HepG2 (cell line): Measurements from ENCODE around the gene ZNF771. TPM values are rescaled to one million over a fixed set of nuclear protein-coding genes. Genes with fewer than 3 reads are reported as not detected.

Experiments
- GPN1 ChIP-seq: sonication (generic); formaldehyde crosslinking; IDR thresholded peaks from 2 replicates; pipeline ENCODE4 v1.5.1; 2020; ENCODE audit warnings: missing genetic modification reagents, borderline replicate concordance
- KDM4B ChIP-seq: sonication (generic); formaldehyde crosslinking; IDR thresholded peaks from 2 replicates; pipeline ENCODE4 v1.4.0; 2020; ENCODE audit warnings: missing genetic modification reagents
- MNT ChIP-seq: fragments of 450-650 bp; IDR thresholded peaks from 2 replicates; pipeline ENCODE4 v1.6.1; 2016
- STAT6 ChIP-seq: sonication (generic); formaldehyde crosslinking; IDR thresholded peaks from 2 replicates; pipeline ENCODE4 v1.4.0; 2020; ENCODE audit warnings: missing genetic modification reagents, mild to moderate bottlenecking, borderline replicate concordance
- ZBED4 ChIP-seq: sonication (generic); formaldehyde crosslinking; IDR thresholded peaks from 2 replicates; pipeline ENCODE4 v1.4.0; 2020; ENCODE audit warnings: missing genetic modification reagents, borderline replicate concordance
- ZNF18 ChIP-seq: sonication (generic); formaldehyde crosslinking; IDR thresholded peaks from 2 replicates; pipeline ENCODE4 v1.8.0; 2022; ENCODE audit warnings: mild to moderate bottlenecking, missing genetic modification reagents; ENCODE audit not compliant: insufficient replicate concordance
- ZNF292 ChIP-seq: sonication (generic); formaldehyde crosslinking; IDR thresholded peaks from 2 replicates; pipeline ENCODE4 v1.8.1; 2022; ENCODE audit warnings: mild to moderate bottlenecking, low read depth, missing genetic modification reagents, borderline replicate concordance
- ZNF34 ChIP-seq: sonication (generic); formaldehyde crosslinking; IDR thresholded peaks from 2 replicates; pipeline ENCODE4 v1.4.0; 2020; ENCODE audit warnings: mild to moderate bottlenecking, missing genetic modification reagents, borderline replicate concordance
- ZNF879 ChIP-seq: sonication (generic); formaldehyde crosslinking; IDR thresholded peaks from 2 replicates; pipeline ENCODE4 v1.8.1; 2023; ENCODE audit warnings: missing genetic modification reagents
- ZXDC ChIP-seq: sonication (generic); formaldehyde crosslinking; IDR thresholded peaks from 2 replicates; pipeline ENCODE4 v1.5.0; 2020; ENCODE audit warnings: mild to moderate bottlenecking, missing genetic modification reagents
- polyA plus RNA-seq, 8 experiments: library from polyadenylated mRNA; depleted of rRNA in 3 of 8; stranded (reverse) in 7 of 8; unstranded in 1 of 8; fragments of >200 nt; fragmentation: Illumina TruSeq in 4 of 8; extraction: Trizol in 4 of 8; gene quantifications; 2 replicates each; pipeline versions ENCODE4 v1.2.1 to v1.2.3, GENCODE V29; 2011 to 2016; ENCODE audit warnings: low read depth in 4 of 8, missing spikeins in 1 of 8, mixed read lengths in 1 of 8; ENCODE audit not compliant: insufficient read depth in 1 of 8
- total RNA-seq, 5 experiments: library from RNA; depleted of rRNA; stranded (reverse); fragments of >200 nt; fragmentation: Illumina TruSeq; extraction: Trizol; gene quantifications; 2 replicates each; pipeline ENCODE4 v1.2.3, GENCODE V29; 2016; ENCODE audit warnings: low read depth in 1 of 5

ZNF771 gene
- total and polyA plus RNA-seq, 2 of the 13 experiments (the other 11 are each of a cell fraction or from before 2014, with no cell fraction given) = 5.0 to 11.8 TPM

- TF ChIP-seq ZXDC (no peak; the same call in 1 of the 2 replicates), STAT6 (CRISPR knock-in tag) (no peak), ZNF18 (CRISPR knock-in tag) (peak; percentile 38), GPN1 (no peak), KDM4B (CRISPR knock-in tag) (0 out of 2 replicates have a peak, but pooled peaks have one; percentile 16), ZNF879 (CRISPR knock-in tag) (no peak), ZNF292 (CRISPR knock-in tag) (no peak), ZNF34 (no peak; the same call in 1 of the 2 replicates), MNT (peak; percentile 58), ZBED4 (CRISPR knock-in tag) (no peak)
Observed at GRCh38 chr16:30445408-30446202, 38.2 kb downstream of the ZNF771 start, which contains the start of gene SEPHS2 (continued).
